ENCODE data around the gene A1BG.
"Not testable (repeated sequence)": the region's sequence is repeated elsewhere in the genome, so short reads cannot be mapped to it uniquely, and the experiment has no call there.

The A1BG gene

DNA sequence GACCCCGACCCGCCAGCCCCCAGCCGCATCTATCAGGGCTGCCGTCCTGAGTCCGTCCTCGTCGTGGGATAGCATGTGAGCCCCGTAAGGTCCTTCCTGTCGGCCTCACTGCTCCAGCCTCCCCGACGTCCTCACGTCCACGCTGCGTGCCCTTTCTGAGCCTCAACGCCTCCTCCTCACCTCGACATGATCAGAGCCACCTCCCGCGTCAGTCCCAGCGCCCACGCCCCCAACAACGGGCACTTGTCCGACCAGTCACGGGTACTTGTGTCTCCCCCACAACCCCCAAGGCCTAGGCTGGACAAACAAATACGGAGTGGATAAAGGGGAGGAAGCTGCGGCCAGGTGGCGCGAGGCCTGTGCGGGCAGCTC is 8.6 kb upstream of the A1BG start:
- DNase-seq (ENCODE audit: low read depth) = no peak

DNA sequence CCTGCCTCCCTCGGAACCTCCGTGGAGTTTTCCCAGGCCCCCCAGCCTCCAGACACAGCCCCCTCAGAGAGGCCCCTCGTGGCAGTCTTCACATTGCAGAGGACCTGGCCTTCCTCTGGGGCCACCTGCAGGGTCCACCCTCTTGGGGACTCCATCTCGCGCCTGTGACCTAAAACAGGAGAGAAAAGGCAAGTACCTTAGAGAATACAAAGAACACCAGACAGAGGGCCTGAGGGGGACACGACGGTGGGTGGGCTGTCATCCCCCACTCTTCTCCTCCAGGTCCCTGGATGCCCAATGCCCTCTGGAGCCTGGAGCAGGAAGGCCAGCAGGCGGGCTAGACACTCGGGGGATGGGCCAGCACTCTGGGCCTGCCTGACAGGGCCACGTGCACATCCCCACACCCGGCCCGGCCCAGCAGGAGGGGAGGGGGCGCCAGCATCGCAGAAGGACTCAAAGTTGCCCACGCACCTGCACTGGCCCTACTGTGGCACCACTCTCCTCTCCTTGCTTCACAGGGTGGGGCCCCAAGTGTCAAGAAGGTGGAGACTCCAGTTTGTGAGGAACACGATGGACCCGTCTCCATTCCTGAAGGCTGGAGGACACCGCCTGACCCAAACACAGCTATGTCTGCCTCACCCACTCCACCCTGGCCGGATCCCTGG is 4.3 kb upstream of the A1BG start:
- no peak for DNase-seq (ENCODE audit: low read depth)

GRCh38 chr19:58356766-58357480 is 3.6 kb upstream of the A1BG start:
- no peak for DNase-seq (ENCODE audit: low read depth)

DNA sequence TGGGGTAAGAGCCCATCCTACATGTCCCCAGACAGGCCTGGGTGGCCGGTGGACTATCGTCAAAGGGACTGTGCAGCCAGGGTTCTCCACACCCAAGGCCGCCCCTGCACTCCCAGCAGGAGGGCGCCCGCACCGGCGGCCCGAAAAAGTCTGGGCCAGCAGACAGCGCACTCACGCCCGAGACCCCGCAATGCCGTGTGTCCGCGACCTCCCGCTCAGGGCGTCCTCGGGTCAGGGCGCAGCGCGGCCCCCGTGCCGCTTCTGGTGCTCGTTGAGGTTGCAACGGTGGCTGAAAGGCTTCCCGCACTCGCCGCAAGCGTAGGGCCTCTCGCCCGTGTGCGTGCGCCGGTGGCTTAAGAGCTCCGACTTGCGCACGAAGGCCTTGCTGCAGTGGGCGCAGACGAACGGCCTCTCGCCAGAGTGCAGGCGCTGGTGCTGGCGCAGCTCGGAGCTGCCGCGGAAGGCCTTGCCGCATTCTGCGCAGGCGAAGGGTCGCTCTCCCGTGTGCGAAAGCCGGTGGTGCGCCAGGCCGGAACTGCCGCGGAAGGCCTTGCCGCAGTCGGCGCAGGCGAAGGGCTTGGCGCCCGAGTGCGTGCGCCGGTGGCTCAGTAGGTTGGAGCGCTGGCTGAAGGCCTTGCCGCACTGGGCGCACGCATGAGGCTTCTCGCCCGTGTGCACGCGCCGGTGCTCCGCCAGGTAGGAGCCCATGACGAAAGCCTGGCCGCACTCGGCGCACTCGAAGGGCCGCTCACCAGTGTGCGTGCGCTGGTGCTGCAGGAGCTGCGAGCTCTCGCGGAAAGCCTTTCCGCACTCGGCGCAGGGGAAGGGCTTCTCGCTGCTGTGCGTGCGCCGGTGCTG is 2.8 kb upstream of the A1BG start:
- peak; percentile 28 for DNase-seq (ENCODE audit: low read depth)

GRCh38 chr19:58355215-58355796 is 2.0 kb upstream of the A1BG start:
- DNase-seq (ENCODE audit: low read depth) = no peak

DNA sequence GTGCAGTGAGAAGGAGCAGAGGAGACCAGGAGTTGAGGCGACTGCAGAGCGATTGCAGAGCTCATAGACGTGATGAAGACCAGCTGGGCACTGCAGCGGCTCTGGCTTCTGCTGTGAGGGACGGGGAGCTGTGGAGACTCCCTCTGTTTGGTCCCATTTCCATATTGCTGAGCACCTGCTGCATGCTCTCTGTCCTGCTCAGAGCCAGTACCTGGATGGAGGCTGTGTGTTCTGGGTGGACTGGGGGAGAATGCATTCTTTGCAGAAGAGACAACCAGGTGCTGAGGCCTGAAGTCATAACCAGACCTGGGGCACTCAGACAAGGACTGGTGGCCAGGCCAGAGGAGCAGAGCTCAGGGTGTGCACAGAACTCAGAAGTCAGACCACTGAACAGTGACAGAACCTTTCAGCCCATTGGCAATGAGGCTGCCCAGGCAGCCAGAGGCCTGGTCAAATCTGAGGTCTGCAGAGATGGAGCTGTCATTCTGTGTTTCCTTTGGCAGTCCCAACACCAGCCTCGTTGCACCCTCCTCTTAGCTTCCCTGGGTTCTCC is 1.3 kb upstream of the A1BG start:
- no peak for DNase-seq (ENCODE audit: low read depth)

DNA sequence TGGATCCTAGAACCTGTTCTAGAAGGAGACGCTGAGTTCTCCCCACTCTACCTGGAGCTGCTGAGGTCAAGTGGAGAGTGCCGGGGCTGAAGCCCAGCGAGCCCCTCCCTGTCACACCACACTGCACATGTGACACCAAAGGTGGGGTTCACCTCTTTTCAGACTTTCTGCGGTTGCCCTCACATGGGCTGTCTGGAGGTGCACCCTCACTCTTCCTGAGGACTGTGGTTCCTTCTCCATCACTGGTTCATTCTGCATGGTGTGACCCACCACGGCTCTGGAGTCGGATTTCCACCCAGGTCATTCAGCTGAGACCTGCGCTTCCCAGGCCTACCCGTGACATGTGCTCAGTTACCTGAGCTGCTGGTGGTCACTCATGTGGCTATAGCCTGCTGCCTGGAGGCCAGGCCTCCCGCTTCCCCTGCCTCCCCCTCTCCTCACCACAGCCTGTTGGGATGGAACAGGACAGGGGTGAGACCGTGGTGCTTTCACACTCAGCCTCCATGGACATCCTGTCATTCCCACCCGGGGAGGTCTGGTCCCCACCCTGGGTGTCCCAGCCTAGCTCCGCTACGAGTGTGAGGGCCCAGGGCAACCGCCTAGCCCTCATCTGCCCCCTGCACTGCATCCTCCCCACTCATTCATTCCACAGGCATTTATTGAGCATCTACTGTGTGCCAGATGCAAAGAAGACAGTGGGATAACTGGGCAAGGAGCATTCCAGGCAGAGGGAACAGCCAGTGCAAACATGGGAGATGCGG is 605 bp upstream of the A1BG start:
- DNase-seq (ENCODE audit: low read depth) = no peak

GRCh38 chr19:58351990-58352755 is 1.1 kb downstream of the A1BG start:
- no peak for DNase-seq (ENCODE audit: low read depth)

DNA sequence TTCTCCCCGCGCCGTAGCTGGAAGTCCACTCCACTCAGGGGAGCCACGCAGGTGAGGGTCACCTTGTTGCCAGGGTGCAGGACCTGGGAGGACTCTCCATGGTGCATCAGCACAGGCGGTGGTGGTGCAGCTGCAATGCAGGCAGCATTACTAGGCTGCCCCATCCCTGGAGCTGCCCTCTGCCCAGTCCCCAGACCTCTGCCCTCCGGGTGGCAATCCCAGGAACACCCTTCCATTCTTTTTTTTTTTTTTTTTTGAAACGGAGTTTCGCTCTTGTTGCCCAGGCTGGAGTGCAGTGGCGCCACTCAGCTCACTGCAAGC is 1.8 kb downstream of the A1BG start:
- no peak for DNase-seq (ENCODE audit: low read depth)

DNA sequence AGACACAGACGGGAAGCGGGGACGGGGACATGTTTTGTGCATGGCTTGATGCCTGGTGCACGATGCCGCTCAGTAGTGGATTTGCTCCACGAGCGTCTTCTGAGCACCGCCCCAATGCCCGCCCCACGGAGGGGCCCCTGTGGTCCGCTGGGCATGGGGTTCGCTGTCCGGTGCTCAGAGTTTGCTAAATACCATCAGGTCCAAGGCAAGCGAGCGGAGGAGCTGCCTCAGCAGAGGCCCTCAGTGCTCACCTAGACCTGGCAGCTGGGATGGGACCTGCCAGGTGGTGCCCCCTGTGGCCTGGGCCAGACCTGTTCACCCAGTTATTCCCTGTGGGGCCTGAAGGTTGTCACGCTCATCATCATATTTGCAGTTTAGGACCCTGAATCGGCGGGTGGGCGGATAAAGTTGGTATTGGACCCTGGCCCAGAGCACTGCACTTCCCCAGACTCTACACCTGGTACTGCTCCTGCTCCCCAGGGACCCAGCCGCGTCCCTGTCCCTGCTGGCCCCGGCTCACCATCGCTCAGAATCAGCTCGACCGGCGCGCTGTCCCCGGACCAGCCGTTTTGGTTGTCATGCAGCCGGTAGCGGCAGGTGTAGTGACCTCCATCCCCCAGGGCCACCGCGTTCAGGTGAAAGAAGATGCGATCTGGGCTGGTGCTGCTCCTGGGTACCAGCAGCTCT is 2.3 kb downstream of the A1BG start:
- no peak for DNase-seq (ENCODE audit: low read depth)

DNA sequence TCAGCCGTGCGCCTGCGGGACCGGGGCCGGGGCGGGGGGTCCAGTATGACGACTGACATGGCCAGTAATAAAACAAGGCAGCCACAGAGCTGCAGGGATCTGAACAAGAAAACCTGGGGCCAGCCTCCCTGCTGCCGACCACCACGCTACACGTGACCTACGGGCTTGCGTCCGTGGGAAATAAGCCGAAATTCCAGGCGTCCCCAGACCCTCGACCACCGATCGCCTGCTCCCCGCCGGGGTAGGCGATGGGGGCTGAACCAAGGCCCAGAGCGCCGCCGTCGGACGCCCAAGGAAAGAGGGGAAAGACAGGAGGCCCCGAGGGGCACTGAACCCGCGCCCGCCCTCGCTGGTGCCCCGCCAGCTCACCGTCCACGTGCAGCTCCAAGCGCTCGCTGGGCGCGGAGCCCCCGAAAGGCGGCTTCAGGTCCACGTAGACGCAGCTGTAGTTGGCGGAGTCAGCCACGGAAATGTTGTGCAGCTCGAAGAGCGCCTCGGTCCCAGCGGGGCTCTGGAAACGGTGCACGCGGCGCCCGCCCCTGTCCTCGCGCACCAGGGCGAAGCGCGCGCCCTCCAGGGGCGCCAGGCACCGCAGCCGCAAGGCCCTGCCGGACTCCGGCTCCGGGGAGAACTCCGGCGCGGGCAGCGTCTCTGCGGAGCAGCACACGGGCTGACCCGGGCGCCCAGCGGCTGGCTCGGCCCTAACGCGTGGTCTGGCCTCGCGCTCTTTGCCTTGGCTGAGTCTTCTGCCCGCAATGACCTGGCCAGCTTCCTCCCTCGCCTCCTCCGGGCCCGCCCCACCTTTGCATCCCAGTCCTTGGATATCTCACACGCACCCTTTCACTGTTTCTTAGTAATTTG is 3.1 kb downstream of the A1BG start:
- DNase-seq (ENCODE audit: low read depth) = no peak

GRCh38 chr19:58349590-58349989 is 3.7 kb downstream of the A1BG start:
- no peak for DNase-seq (ENCODE audit: low read depth)

- DNase-seq (ENCODE audit: low read depth) = not testable (repeated sequence)
Measured at GRCh38 chr19:58348080-58348479, 5.2 kb downstream of the A1BG start.

DNA sequence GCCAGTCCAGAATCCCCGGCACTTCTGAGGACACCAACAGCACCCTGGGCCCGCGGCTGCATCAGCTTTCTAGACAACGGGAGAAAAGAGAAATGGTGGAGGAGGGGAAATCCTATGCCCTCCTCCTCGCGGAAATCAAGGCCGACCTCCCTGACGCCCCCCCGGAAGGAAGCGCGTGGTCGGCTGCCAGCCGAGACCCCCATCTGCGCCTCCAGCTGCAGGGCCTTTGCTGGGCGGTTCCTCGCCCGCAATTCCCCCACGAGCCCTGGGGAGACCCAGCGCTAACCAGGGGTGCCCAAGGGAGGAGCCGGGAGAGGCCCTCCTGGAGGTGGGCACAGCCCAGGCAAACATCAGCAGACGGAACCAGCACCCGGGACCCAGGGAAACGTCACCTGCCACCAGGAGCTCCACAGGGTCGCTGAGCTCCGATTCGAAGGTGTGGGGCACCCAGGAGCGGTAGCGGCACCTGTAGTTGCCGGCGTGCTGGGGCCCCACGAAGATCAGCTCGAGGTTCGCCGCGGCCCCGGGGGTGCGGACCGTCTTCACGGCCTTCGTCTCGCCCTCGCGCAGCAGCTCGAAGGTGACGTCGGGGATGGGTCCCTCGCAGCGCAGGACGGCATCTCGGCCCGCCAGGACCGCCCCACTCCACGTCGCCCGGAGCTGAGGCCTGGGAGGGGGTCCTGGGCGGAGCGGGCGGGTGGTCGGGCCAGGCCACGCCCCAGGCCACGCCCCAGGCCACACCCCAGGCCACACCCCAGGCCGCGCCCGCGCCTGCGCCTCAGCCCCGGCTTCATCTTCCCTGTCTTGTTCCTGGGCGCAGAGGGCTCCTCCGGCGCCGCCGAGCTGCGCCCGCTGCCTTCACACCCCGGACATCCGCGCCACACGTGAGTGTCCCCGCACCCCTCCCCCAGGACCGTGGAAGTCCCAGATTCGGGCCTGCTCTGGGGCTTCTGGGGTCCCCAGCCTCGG is 6.0 kb downstream of the A1BG start:
- peak; percentile 46 for DNase-seq (ENCODE audit: low read depth)

DNA sequence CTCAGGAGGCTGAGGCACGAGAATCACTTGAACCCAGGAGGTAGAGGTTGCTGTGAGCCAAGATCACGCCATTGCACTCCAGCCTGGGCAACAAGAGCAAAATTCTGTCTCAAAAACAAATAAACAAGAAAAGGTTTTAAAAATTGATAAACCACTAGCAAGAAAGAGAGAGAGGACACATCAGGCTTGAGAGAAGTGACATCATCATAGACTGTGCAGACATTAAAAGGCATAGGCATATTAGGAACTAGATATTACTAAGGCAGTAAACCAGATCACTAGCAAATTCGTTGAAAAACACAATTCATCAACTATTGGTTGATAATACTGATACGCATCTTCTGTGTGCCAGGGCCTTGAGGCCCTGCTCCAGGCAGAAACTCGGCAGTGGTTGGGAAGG is 7.7 kb downstream of the A1BG start:
- DNase-seq (ENCODE audit: low read depth) = no peak

- no peak for DNase-seq (ENCODE audit: low read depth)
Measured at GRCh38 chr19:58338825-58339558, 14.3 kb downstream of the A1BG start.

GRCh38 chr19:58338336-58338735 is 15.0 kb downstream of the A1BG start:
- DNase-seq (ENCODE audit: low read depth) = no peak

Data from T follicular helper cell (primary cell).